Endodermal cell (in vitro differentiated cells): Measurements from ENCODE around the gene PEAK3. TPM values are rescaled to one million over a fixed set of nuclear protein-coding genes. Genes with fewer than 3 reads are reported as not detected.

Experiments
- DNase-seq: peaks from one replicate; pipeline ENCODE4 v3.0.0-alpha.2; 2017
- H3K27ac ChIP-seq: 2 replicates; pipeline ENCODE4 v1.5.1; 2013; ENCODE audit warnings: mild to moderate bottlenecking, low read depth, low read length, moderate library complexity
- H3K27me3 ChIP-seq: 2 replicates; pipeline ENCODE4 v1.6.1; 2013; ENCODE audit warnings: mild to moderate bottlenecking, low read length, moderate library complexity; ENCODE audit not compliant: insufficient read depth, control insufficient read depth, poor library complexity, severe bottlenecking
- H3K36me3 ChIP-seq: 2 replicates; pipeline ENCODE4 v1.7.0; 2013; ENCODE audit warnings: mild to moderate bottlenecking, low read length, moderate library complexity; ENCODE audit not compliant: control insufficient read depth, insufficient read depth
- H3K4me1 ChIP-seq: one replicate; pipeline ENCODE4 v1.7.0; 2013; ENCODE audit warnings: low read length; ENCODE audit not compliant: control insufficient read depth, insufficient read depth
- H3K4me3 ChIP-seq: 2 replicates; pipeline ENCODE4 v1.5.1; 2013; ENCODE audit warnings: mild to moderate bottlenecking, low read length, moderate library complexity
- H3K9ac ChIP-seq: 2 replicates; pipeline ENCODE4 v1.6.1; 2013; ENCODE audit warnings: mild to moderate bottlenecking, low read length, moderate library complexity; ENCODE audit not compliant: poor library complexity, severe bottlenecking; ENCODE audit errors: extremely low read depth
- H3K9me3 ChIP-seq: 2 replicates; pipeline ENCODE4 v1.6.1; 2013; ENCODE audit warnings: mild to moderate bottlenecking, low read length, moderate library complexity; ENCODE audit not compliant: control insufficient read depth
- H3K27ac Mint-ChIP-seq: 2 replicates; pipeline ENCODE4 v1.8.0; 2020; ENCODE audit warnings: mixed read lengths
- H3K27me3 Mint-ChIP-seq: 2 replicates; pipeline ENCODE4 v1.8.0; 2021; ENCODE audit warnings: mild to moderate bottlenecking, mixed read lengths; ENCODE audit not compliant: insufficient read depth
- H3K36me3 Mint-ChIP-seq: 2 replicates; pipeline ENCODE4 v1.8.0; 2020; ENCODE audit warnings: low read depth, mixed read lengths
- H3K4me1 Mint-ChIP-seq: 2 replicates; pipeline ENCODE4 v1.8.0; 2020; ENCODE audit warnings: mixed read lengths
- H3K4me3 Mint-ChIP-seq: 2 replicates; pipeline ENCODE4 v1.8.0; 2020; ENCODE audit warnings: mild to moderate bottlenecking, moderate library complexity, mixed read lengths
- H3K9me3 Mint-ChIP-seq: 2 replicates; pipeline ENCODE4 v1.8.0; 2020; ENCODE audit warnings: mild to moderate bottlenecking, mixed read lengths
- WGBS, 2 experiments: methylation state at CpG; one replicate each; pipeline versions ENCODE4 v1.1.5 to v1.1.7; 2013; ENCODE audit warnings: missing lambda C conversion rate in 2 of 2, mixed read lengths in 1 of 2; ENCODE audit not compliant: insufficient coverage in 1 of 2, insufficient read length in 1 of 2; 5-methylcytosine and 5-hydroxymethylcytosine counted together
- total RNA-seq, 2 donors: library from RNA; stranded (reverse); fragmentation: NEBNext Ultra II Directional in 1 of 2; extraction: Animal tissue kit (Norgen Biotek cat#: 25700) in 1 of 2; gene quantifications; 2 replicates in 1 of 2; 3 replicates in 1 of 2; pipeline ENCODE4 v1.2.1, GENCODE V29; 2021
- TF ChIP-seq, protein P1 (sequence below): fragments of 200-600 bp; sonication (generic); conservative IDR thresholded peaks from 2 replicates; pipeline ENCODE4 v1.5.0; 2021; ENCODE audit warnings: antibody characterized with exemption, mild to moderate bottlenecking

PEAK3 gene
- total RNA-seq, 2 donors from 2014 or later, result not detected

DNA sequence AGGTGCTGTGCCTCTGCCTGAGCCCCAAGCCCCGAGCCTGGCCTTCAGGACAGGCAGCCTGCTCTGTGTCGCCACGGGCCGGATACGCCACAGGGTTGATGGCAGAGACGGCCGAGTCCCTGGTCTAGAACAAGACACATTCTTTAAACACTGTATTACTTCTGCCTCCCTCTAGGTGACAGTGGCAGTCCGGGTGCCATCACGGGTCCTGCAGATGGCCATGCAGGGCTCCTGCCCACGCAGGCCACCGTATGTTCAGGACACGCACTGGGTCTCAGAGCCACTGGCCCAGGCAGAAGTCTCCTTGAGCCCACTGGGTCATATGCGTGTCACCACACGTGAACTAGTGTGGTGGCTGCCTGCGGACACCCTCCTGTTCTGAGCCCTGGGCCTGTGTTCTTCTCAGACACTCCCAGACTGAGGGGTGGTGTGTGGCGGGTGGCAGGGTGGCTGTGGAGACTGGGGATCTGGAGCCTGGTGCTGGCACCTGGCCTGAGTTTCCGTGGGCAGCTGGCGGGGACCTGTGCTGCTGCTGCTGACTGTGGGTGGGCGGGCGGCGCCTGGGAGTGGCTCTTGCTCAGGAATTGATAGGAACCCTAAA, 50.3 kb downstream of the PEAK3 start:
- peak; percentile 68 for DNase-seq
- H3K4me3 ChIP-seq, result no peak overlapping the region
- TF ChIP-seq, protein P1, sequence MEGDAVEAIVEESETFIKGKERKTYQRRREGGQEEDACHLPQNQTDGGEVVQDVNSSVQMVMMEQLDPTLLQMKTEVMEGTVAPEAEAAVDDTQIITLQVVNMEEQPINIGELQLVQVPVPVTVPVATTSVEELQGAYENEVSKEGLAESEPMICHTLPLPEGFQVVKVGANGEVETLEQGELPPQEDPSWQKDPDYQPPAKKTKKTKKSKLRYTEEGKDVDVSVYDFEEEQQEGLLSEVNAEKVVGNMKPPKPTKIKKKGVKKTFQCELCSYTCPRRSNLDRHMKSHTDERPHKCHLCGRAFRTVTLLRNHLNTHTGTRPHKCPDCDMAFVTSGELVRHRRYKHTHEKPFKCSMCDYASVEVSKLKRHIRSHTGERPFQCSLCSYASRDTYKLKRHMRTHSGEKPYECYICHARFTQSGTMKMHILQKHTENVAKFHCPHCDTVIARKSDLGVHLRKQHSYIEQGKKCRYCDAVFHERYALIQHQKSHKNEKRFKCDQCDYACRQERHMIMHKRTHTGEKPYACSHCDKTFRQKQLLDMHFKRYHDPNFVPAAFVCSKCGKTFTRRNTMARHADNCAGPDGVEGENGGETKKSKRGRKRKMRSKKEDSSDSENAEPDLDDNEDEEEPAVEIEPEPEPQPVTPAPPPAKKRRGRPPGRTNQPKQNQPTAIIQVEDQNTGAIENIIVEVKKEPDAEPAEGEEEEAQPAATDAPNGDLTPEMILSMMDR, result peak; percentile 54
- Mint-ChIP-seq H3K36me3 (peaks cover 28% of the 10 kb centered on the region), H3K4me3 (no peak overlapping the region), H3K9me3 (no peaks in the 10 kb centered on the region), H3K27ac (peak overlapping the region; percentile 82), H3K4me1 (peaks cover 5% of the 10 kb centered on the region), H3K27me3 (no peaks in the 10 kb centered on the region)
- no peaks in the 10 kb centered on the region for H3K9me3 ChIP-seq
- H3K27me3 ChIP-seq, result no peaks in the 10 kb centered on the region
- H3K36me3 ChIP-seq, result peaks cover 33% of the 10 kb centered on the region
- H3K27ac ChIP-seq, result peak overlapping the region; percentile 57
- WGBS, 2 experiments, result 92 to 95% methylated on average over 13 to 21 of the region's 21 CpGs
- no peak overlapping the region for H3K9ac ChIP-seq
- H3K4me1 ChIP-seq, result no peaks in the 10 kb centered on the region

DNA sequence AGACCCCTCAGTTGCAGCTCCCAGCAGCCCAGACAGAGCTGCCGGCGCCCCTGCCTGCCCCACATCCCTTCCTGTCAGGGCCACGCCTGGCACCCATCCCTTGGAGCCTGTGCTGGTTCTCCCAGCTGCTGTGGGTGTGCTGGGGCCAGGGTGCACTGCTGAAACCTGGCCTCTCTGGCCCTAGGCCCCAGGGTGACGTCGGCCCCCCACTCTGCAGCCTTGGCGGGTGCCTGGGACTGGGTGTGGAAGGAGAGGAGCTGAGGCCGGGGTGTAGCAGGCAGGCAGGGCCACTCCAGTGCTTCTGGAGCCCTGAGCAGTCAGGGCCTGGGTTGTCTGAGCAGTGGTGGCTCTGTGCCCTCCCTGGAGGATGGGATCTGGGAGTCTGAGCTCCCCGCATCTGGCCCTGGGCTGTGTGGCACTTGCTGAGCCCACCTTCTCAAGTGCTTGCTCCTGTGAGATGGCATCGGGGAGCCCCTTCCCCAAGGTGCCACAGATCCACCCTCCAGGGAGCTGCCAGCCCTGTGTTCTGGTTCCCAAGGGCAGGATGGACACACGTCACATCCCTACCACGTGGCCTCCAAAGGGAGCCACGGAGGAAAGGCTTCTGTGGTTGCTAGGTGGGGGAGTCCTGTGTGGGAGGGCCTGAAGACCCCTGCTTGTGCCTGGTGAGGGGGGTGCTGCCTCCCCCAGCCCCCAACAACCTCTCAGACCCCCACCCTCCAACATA, 51.0 kb downstream of the PEAK3 start:
- TF ChIP-seq, protein P1, result no peak
- Histone ChIP-seq H3K9ac (no peak overlapping the region), H3K27ac (no peak overlapping the region), H3K4me3 (no peak overlapping the region), H3K36me3 (peaks cover 33% of the 10 kb centered on the region), H3K9me3 (no peaks in the 10 kb centered on the region), H3K4me1 (no peaks in the 10 kb centered on the region), H3K27me3 (no peaks in the 10 kb centered on the region)
- H3K36me3 Mint-ChIP-seq, result peaks cover 30% of the 10 kb centered on the region
- H3K4me3 Mint-ChIP-seq, result no peak overlapping the region
- H3K27ac Mint-ChIP-seq, result peak overlapping the region; percentile 82
- H3K27me3 Mint-ChIP-seq, result no peaks in the 10 kb centered on the region
- no peaks in the 10 kb centered on the region for H3K9me3 Mint-ChIP-seq
- WGBS, 2 experiments, result 90 to 100% methylated on average over 5 to 12 of the region's 12 CpGs
- peaks cover 5% of the 10 kb centered on the region for H3K4me1 Mint-ChIP-seq
- DNase-seq, result no peak

DNA sequence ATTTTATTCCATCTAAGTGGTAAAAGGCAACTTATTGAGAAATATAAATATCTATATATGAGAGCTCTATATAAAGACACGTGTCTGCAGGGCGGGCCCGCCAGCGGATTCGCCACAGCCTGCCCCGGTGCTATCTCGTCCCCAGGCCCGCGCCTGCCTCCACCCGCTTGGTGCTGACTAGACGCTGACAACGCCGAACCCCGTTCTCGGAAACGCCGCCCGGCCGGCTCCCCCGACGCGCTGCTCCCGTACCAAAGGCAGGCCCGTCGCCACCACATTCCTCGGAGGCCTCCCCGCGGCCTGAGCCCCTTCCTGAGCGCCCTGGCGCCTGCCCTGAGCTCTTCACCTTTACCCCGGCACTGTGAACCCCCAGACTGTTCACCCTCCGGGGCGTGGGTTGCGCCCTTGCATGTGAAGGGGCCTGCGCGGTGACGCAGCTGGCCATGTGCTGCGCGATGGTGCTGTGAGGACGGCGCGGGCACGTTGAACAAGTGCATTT, 51.9 kb downstream of the PEAK3 start:
- 96 to 97% methylated on average over 33 to 43 of the region's 43 CpGs for WGBS, 2 experiments
- Mint-ChIP-seq H3K27me3 (no peaks in the 10 kb centered on the region), H3K4me1 (peaks cover 3% of the 10 kb centered on the region), H3K4me3 (no peak overlapping the region), H3K27ac (no peak overlapping the region), H3K36me3 (peaks cover 34% of the 10 kb centered on the region), H3K9me3 (no peaks in the 10 kb centered on the region)
- Histone ChIP-seq H3K36me3 (peaks cover 33% of the 10 kb centered on the region), H3K4me1 (no peaks in the 10 kb centered on the region), H3K4me3 (no peak overlapping the region), H3K27me3 (no peaks in the 10 kb centered on the region), H3K9me3 (no peaks in the 10 kb centered on the region), H3K9ac (no peak overlapping the region), H3K27ac (peak overlapping the region; percentile 32)
- TF ChIP-seq, protein P1, result no peak
- DNase-seq, result no peak
